Liver (tissue), 9 donors: Measurements from ENCODE around the gene LHX2. TPM values are rescaled to one million over a fixed set of nuclear protein-coding genes. Genes with fewer than 3 reads are reported as not detected.

Experiments
- DNase-seq: peaks from one replicate; pipeline ENCODE4 v3.0.0-alpha.2; 2017; ENCODE audit warnings: low spot score
- H3K27ac ChIP-seq, 2 donors: one replicate each; pipeline ENCODE4 v1.7.0; 2013; ENCODE audit warnings: inconsistent platforms in 2 of 2, low read length in 2 of 2, control low read depth in 1 of 2, low read depth in 1 of 2, mild to moderate bottlenecking in 1 of 2
- H3K27me3 ChIP-seq, 4 donors: one replicate each; pipeline versions ENCODE4 v1.6.1 to v1.7.0; 2013; ENCODE audit warnings: low read length in 3 of 4, inconsistent platforms in 1 of 4, mild to moderate bottlenecking in 1 of 4, moderate library complexity in 1 of 4; ENCODE audit not compliant: control insufficient read depth in 4 of 4, insufficient read depth in 4 of 4
- H3K36me3 ChIP-seq, 4 donors: one replicate each; pipeline versions ENCODE4 v1.6.1 to v1.7.0; 2013; ENCODE audit warnings: low read length in 3 of 4, mild to moderate bottlenecking in 3 of 4, low read depth in 1 of 4, moderate library complexity in 1 of 4; ENCODE audit not compliant: control insufficient read depth in 4 of 4, insufficient read depth in 3 of 4
- H3K4me1 ChIP-seq, 4 donors: one replicate each; pipeline versions ENCODE4 v1.6.1 to v1.7.0; 2013; ENCODE audit warnings: low read length in 3 of 4, mild to moderate bottlenecking in 3 of 4, moderate library complexity in 1 of 4; ENCODE audit not compliant: control insufficient read depth in 4 of 4, insufficient read depth in 4 of 4
- H3K4me3 ChIP-seq, 3 donors: one replicate each; pipeline versions ENCODE4 v1.6.1 to v1.7.0; 2013; ENCODE audit warnings: low read length in 3 of 3, control low read depth in 1 of 3, low read depth in 1 of 3, mild to moderate bottlenecking in 1 of 3
- H3K9ac ChIP-seq, 2 donors: one replicate each; pipeline ENCODE4 v1.7.0; 2013; ENCODE audit warnings: low read length in 2 of 2, mild to moderate bottlenecking in 2 of 2, moderate library complexity in 2 of 2, control low read depth in 1 of 2, low read depth in 1 of 2
- H3K9me3 ChIP-seq, 4 donors: one replicate each; pipeline versions ENCODE4 v1.6.1 to v1.7.0; 2013; ENCODE audit warnings: low read length in 3 of 4; ENCODE audit not compliant: control insufficient read depth in 4 of 4
- CTCF ChIP-seq: fragments of 150-350 bp; IDR thresholded peaks from 2 replicates; pipeline ENCODE4 v1.5.1; 2017; ENCODE audit warnings: improper control_type of control experiment, low read depth, low read length; ENCODE audit not compliant: missing input control
- EGR1 ChIP-seq, 2 donors: IDR thresholded peaks; 2 replicates each; pipeline ENCODE4 v1.6.1; 2016 to 2018; ENCODE audit warnings: antibody characterized with exemption in 2 of 2, low read depth in 2 of 2
- FOXA1 ChIP-seq: IDR thresholded peaks from 2 replicates; pipeline ENCODE4 v1.6.1; 2016; ENCODE audit warnings: antibody characterized with exemption
- FOXA2 ChIP-seq: IDR thresholded peaks from 2 replicates; pipeline ENCODE4 v1.6.1; 2016; ENCODE audit warnings: antibody characterized with exemption
- GABPA ChIP-seq, 2 donors: IDR thresholded peaks in 1 of 2; conservative IDR thresholded peaks in 1 of 2; 2 replicates each; pipeline ENCODE4 v1.6.1; 2016; ENCODE audit warnings: antibody characterized with exemption in 2 of 2, mild to moderate bottlenecking in 1 of 2, moderate library complexity in 1 of 2
- HNF4A ChIP-seq, 2 donors: conservative IDR thresholded peaks; 2 replicates each; pipeline ENCODE4 v1.6.1; 2016; ENCODE audit warnings: antibody characterized with exemption in 2 of 2, mild to moderate bottlenecking in 2 of 2
- HNF4G ChIP-seq: IDR thresholded peaks from 2 replicates; pipeline ENCODE4 v1.6.1; 2016; ENCODE audit warnings: antibody characterized with exemption
- JUND ChIP-seq, 2 donors: IDR thresholded peaks; 2 replicates each; pipeline ENCODE4 v1.6.1; 2016; ENCODE audit warnings: antibody characterized with exemption in 2 of 2
- MAX ChIP-seq: IDR thresholded peaks from 2 replicates; pipeline ENCODE4 v1.6.1; 2016; ENCODE audit warnings: antibody characterized with exemption
- NR2F2 ChIP-seq: IDR thresholded peaks from 2 replicates; pipeline ENCODE4 v1.6.1; 2016; ENCODE audit warnings: antibody characterized with exemption
- RAD21 ChIP-seq, 2 donors: IDR thresholded peaks; 2 replicates each; pipeline ENCODE4 v1.6.1; 2016; ENCODE audit warnings: antibody characterized with exemption in 2 of 2, mild to moderate bottlenecking in 2 of 2
- REST ChIP-seq: IDR thresholded peaks from 2 replicates; pipeline ENCODE4 v1.6.1; 2016; ENCODE audit warnings: antibody characterized with exemption, mild to moderate bottlenecking
- SP1 ChIP-seq: IDR thresholded peaks from 2 replicates; pipeline ENCODE4 v1.6.1; 2018; ENCODE audit warnings: antibody characterized with exemption, mild to moderate bottlenecking
- WGBS: extraction: QIAGEN DNeasy Blood & Tissue Kit; methylation state at CpG from one replicate; pipeline ENCODE4 v1.1.7; 2013; 5-methylcytosine and 5-hydroxymethylcytosine counted together
- polyA plus RNA-seq, 2 donors: library from polyadenylated mRNA; stranded (reverse) in 1 of 2; unstranded in 1 of 2; fragments of 200-250 nt in 1 of 2; fragments of >200 nt in 1 of 2; fragmentation: Nextera tagmentation in 1 of 2; extraction: Ambion mirVana in 1 of 2; gene quantifications; one replicate each; pipeline versions ENCODE4 v1.2.1 to v1.2.3, GENCODE V29; 2013 to 2015
- total RNA-seq, 2 donors: library from RNA; depleted of rRNA; stranded (reverse); fragments of >200 nt; gene quantifications; one replicate each; pipeline ENCODE4 v1.2.3, GENCODE V29; 2014
- TF ChIP-seq, protein P1 (sequence below): IDR thresholded peaks from 2 replicates; pipeline ENCODE4 v1.6.1; 2016; ENCODE audit warnings: antibody characterized with exemption
- donor health status: healthy.
- donor health status: healthy.
- donor health status: healthy.
- donor health status: healthy.
- donor health status: healthy.

LHX2 gene
- total and polyA plus RNA-seq, 4 donors = 2.0 to 2.5 (median 2.1) TPM

GRCh38 chr9:124045830-124046177 is 34.2 kb downstream of the LHX2 start:
- Histone ChIP-seq H3K36me3 (no peaks in the 10 kb centered on the region), H3K4me1 (peaks cover 3 to 15% (median 8%) of the 10 kb centered on the region in 4 donors), H3K27me3 (no peaks in the 10 kb centered on the region), H3K4me3 (peak overlapping the region in 1 of 3 donors; percentile 52), H3K9me3 (no peaks in the 10 kb centered on the region), H3K9ac (no peak overlapping the region), H3K27ac (no peak overlapping the region)
- no peak for DNase-seq
- TF ChIP-seq RAD21 (IDR thresholded peaks at IDR 0.05) (no peak), EGR1 (IDR thresholded peaks at IDR 0.05; ENCODE audit: low read depth in 2 of 2) (no peak), HNF4G (no peak), JUND (IDR thresholded peaks at IDR 0.05) (no peak), REST (no peak), MAX (no peak), SP1 (no peak), FOXA2 (no peak), CTCF (no peak)
- WGBS = 18% methylated on average over 18 of the region's 18 CpGs

- no peak for DNase-seq
- Histone ChIP-seq H3K4me3 (no peak overlapping the region), H3K27ac (no peak overlapping the region), H3K27me3 (no peaks in the 10 kb centered on the region), H3K36me3 (no peaks in the 10 kb centered on the region), H3K9me3 (no peaks in the 10 kb centered on the region), H3K9ac (no peak overlapping the region), H3K4me1 (peaks cover 3 to 11% (median 5%) of the 10 kb centered on the region in 4 donors)
- TF ChIP-seq HNF4A (conservative IDR thresholded peaks at IDR 0.05) (no peak), GABPA (IDR thresholded peaks at IDR 0.05 in 1 of 2, conservative IDR thresholded peaks at IDR 0.05 in 1 of 2) (no peak), NR2F2 (no peak), SP1 (no peak), FOXA1 (no peak), EGR1 (IDR thresholded peaks at IDR 0.05; ENCODE audit: low read depth in 2 of 2) (no peak), RAD21 (IDR thresholded peaks at IDR 0.05) (no peak)
- TF ChIP-seq, protein P1, sequence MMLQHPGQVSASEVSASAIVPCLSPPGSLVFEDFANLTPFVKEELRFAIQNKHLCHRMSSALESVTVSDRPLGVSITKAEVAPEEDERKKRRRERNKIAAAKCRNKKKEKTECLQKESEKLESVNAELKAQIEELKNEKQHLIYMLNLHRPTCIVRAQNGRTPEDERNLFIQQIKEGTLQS = no peak
- 78% methylated on average over 10 of the region's 10 CpGs for WGBS
Measured at GRCh38 chr9:124046189-124046588, 34.6 kb downstream of the LHX2 start.
